ENCODE data around the gene ARFRP1.

DNA sequence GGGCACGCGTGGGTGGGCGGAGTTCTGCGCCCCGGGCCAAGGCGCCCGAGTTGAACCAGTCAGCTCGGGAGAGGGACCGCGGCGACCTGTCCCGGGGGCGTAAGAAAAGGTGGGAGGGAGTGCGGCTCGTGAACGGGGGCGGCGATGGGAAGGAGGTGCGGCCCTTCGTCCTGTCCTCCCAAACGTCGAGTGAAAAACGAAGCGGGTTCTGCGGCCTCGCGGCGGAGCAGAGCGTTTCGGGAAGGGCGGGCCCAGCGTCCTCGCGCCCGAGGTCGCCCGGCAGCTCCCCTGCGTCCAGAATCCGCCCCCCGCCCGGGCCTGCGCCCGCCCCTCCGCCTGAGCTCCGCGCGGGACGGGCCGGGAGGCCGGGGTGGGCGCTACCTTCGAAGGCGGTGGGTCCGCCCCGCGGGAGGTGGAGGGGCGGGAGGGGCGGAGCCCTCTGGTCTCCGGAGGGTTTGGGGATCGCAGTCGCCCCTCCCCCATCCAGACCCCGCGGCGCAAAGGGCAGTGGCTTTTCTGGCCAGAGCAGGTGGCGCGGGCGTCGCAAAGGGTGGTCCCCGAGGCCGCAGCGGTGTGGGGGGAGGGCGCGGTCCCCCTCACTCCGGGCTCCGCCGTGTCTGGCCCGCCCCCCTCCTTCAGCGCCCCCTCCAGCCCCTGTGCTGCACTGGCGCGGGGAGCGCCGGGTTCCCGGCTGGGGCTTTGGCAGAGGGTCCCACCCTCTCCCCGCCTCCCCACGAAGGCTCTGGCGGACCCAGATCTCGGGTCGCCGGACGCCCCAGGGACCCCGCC lies 55.4 kb downstream of the ARFRP1 start:
- no peak for TF ChIP-seq EP300 (IDR thresholded peaks at IDR 0.05)
- TF ChIP-seq, protein P1, sequence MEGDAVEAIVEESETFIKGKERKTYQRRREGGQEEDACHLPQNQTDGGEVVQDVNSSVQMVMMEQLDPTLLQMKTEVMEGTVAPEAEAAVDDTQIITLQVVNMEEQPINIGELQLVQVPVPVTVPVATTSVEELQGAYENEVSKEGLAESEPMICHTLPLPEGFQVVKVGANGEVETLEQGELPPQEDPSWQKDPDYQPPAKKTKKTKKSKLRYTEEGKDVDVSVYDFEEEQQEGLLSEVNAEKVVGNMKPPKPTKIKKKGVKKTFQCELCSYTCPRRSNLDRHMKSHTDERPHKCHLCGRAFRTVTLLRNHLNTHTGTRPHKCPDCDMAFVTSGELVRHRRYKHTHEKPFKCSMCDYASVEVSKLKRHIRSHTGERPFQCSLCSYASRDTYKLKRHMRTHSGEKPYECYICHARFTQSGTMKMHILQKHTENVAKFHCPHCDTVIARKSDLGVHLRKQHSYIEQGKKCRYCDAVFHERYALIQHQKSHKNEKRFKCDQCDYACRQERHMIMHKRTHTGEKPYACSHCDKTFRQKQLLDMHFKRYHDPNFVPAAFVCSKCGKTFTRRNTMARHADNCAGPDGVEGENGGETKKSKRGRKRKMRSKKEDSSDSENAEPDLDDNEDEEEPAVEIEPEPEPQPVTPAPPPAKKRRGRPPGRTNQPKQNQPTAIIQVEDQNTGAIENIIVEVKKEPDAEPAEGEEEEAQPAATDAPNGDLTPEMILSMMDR (IDR thresholded peaks at IDR 0.05): no peak
